HCT116 (cell line): ENCODE results near the gene ENTREP1. TPM values are rescaled to one million over a fixed set of nuclear protein-coding genes. Genes with fewer than 3 reads are reported as not detected.

Experiments used
- ATAC-seq: fragments of 200-7000 bp; cut with Tn5 transposase; 2 replicates; pipeline ENCODE4 v1.9.1; 2020; ENCODE audit warnings: mild to moderate bottlenecking, moderate library complexity
- BruUV-seq: library from RNA; stranded (reverse); fragments of 400-500 nt; replicated peaks from 2 replicates; lab custom pipeline; 2021; lab: Mats Ljungman, UMichigan
- CTCF ChIA-PET: fragments of 300-600 bp; sonication (Branson Sonifier 250); formaldehyde crosslinking; loops from one replicate; lab custom pipeline; 2021; ENCODE audit warnings: antibody characterized with exemption; lab: Charles Lee
- POLR2A ChIA-PET: fragments of 300-600, 350-600 bp; sonication (Branson Sonifier 250); formaldehyde crosslinking; loops from one replicate; lab custom pipeline; 2021; ENCODE audit warnings: antibody characterized with exemption; lab: Charles Lee
- RAD21 ChIA-PET, 2 experiments: fragments of 300-600 bp; sonication (Branson Sonifier 250); formaldehyde crosslinking; loops; one replicate each; lab custom pipeline; 2023; ENCODE audit warnings: low total read pairs in 2 of 2; ENCODE audit not compliant: uncharacterized antibody in 2 of 2, unreplicated experiment in 2 of 2, low non-redundant PET in 1 of 2; lab: Charles Lee
- DNase-seq: peaks from one replicate; pipeline ENCODE4 v3.0.0-alpha.2; 2010; ENCODE audit warnings: low read depth, low spot score
- H2AFZ ChIP-seq: fragments of 200-600 bp; shearing (Covaris generic), sonication (generic); 2 replicates; pipeline ENCODE4 v1.6.1; 2017; ENCODE audit warnings: low read depth, mixed run types, mixed read lengths, antibody characterized with exemption, low read length; ENCODE audit not compliant: poor library complexity, severe bottlenecking
- H3K27ac ChIP-seq: 2 replicates; pipeline ENCODE4 v1.5.1; 2012; ENCODE audit warnings: low read depth, low read length
- H3K27me3 ChIP-seq: fragments of 200-600 bp; sonication (generic); 2 replicates; pipeline ENCODE4 v1.6.1; 2016; ENCODE audit warnings: mixed run types, low read length, mixed read lengths; ENCODE audit not compliant: insufficient read depth
- H3K36me3 ChIP-seq, 2 experiments: fragments of 200-500 bp in 1 of 2; fragments of 200-600 bp in 1 of 2; sonication (Bioruptor generic) in 1 of 2; sonication (generic) in 1 of 2; 2 replicates each; pipeline versions ENCODE4 v1.5.1 to v1.6.1; 2014 to 2016; ENCODE audit warnings: low read length in 2 of 2, inconsistent platforms in 1 of 2, mixed read lengths in 1 of 2, mixed run types in 1 of 2; ENCODE audit not compliant: insufficient read depth in 2 of 2, control insufficient read depth in 1 of 2
- H3K4me1 ChIP-seq, 2 experiments: fragments of 200-600 bp in 1 of 2; sonication (generic) in 1 of 2; 2 replicates each; pipeline versions ENCODE4 v1.5.1 to v1.6.1; 2012 to 2017; ENCODE audit warnings: low read length in 2 of 2, inconsistent platforms in 1 of 2, mild to moderate bottlenecking in 1 of 2, mixed read lengths in 1 of 2, mixed run types in 1 of 2, moderate library complexity in 1 of 2; ENCODE audit not compliant: insufficient read depth in 2 of 2, control insufficient read depth in 1 of 2
- H3K4me2 ChIP-seq: fragments of 200-600 bp; sonication (generic); 2 replicates; pipeline ENCODE4 v1.6.1; 2017; ENCODE audit warnings: mixed run types, low read length, mixed read lengths
- H3K4me3 ChIP-seq, 2 experiments: fragments of 200-600 bp in 1 of 2; sonication (generic) in 1 of 2; replicated peaks in 1 of 2; 2 replicates each; pipeline ENCODE4 v1.5.1; 2011 to 2016; ENCODE audit warnings: low read length in 2 of 2, control low read depth in 1 of 2, low read depth in 1 of 2, mild to moderate bottlenecking in 1 of 2, mixed read lengths in 1 of 2, mixed run types in 1 of 2
- H3K79me2 ChIP-seq: fragments of 200-600 bp; sonication (generic); 2 replicates; pipeline ENCODE4 v1.6.1; 2017; ENCODE audit warnings: mild to moderate bottlenecking, mixed run types, low read length, moderate library complexity, mixed read lengths; ENCODE audit not compliant: insufficient read depth
- H3K9ac ChIP-seq: fragments of 200-600 bp; sonication (generic); 2 replicates; pipeline ENCODE4 v1.6.1; 2016; ENCODE audit warnings: low read length, mixed read lengths
- H3K9me2 ChIP-seq: fragments of 200-600 bp; sonication (generic), shearing (Covaris generic); 2 replicates; pipeline ENCODE4 v1.6.1; 2017; ENCODE audit warnings: mixed run types, mild to moderate bottlenecking, moderate library complexity; ENCODE audit not compliant: insufficient read depth
- H3K9me3 ChIP-seq, 2 experiments: fragments of 200-500 bp in 1 of 2; fragments of 200-600 bp in 1 of 2; sonication (Bioruptor generic) in 1 of 2; sonication (generic) in 1 of 2; 2 replicates each; pipeline ENCODE4 v1.6.1; 2014 to 2017; ENCODE audit warnings: low read length in 2 of 2, mixed read lengths in 2 of 2, inconsistent platforms in 1 of 2, low read depth in 1 of 2, mild to moderate bottlenecking in 1 of 2, mixed run types in 1 of 2, moderate library complexity in 1 of 2; ENCODE audit not compliant: control insufficient read depth in 1 of 2, insufficient read depth in 1 of 2
- H4K20me1 ChIP-seq: fragments of 200-600 bp; sonication (generic), shearing (Covaris generic); 2 replicates; pipeline ENCODE4 v1.6.1; 2017; ENCODE audit warnings: mixed run types, mild to moderate bottlenecking, moderate library complexity; ENCODE audit not compliant: insufficient read depth
- EGR1 ChIP-seq: IDR thresholded peaks from 2 replicates; pipeline ENCODE4 v1.6.1; 2012; ENCODE audit warnings: low read depth
- ELF1 ChIP-seq: IDR thresholded peaks from 2 replicates; pipeline ENCODE4 v1.6.1; 2012; ENCODE audit warnings: low read depth, borderline replicate concordance
- FOSL1 ChIP-seq: IDR thresholded peaks from 2 replicates; pipeline ENCODE4 v1.6.1; 2012; ENCODE audit warnings: low read depth
- MAX ChIP-seq: IDR thresholded peaks from 2 replicates; pipeline ENCODE4 v1.6.1; 2012
- POLR2A ChIP-seq: IDR thresholded peaks from 2 replicates; pipeline ENCODE4 v1.7.0; 2011; ENCODE audit warnings: borderline replicate concordance; ENCODE audit not compliant: insufficient read depth, insufficient read length; ENCODE audit errors: extremely low read depth
- POLR2AphosphoS5 ChIP-seq: IDR thresholded peaks from 2 replicates; pipeline ENCODE4 v1.6.1; 2011; ENCODE audit warnings: mild to moderate bottlenecking, low read depth, low read length, moderate library complexity
- SIN3A ChIP-seq: IDR thresholded peaks from 2 replicates; pipeline ENCODE4 v1.6.1; 2012; ENCODE audit warnings: low read depth
- YY1 ChIP-seq: IDR thresholded peaks from 2 replicates; pipeline ENCODE4 v1.6.1; 2011; ENCODE audit warnings: low read length, low read depth, moderate library complexity, mild to moderate bottlenecking; ENCODE audit not compliant: insufficient replicate concordance; ENCODE audit errors: extremely low read depth
- intact Hi-C: fragments of 100-400 bp; cut with micrococcal nuclease; formaldehyde crosslinking; loops from 2 replicates; pipeline ENCODE4 v1.10.0; 2022
- total RNA-seq: library from RNA; stranded (reverse); gene quantifications from one replicate; pipeline ENCODE4 v1.2.1, GENCODE V29; 2021; ENCODE audit not compliant: unreplicated experiment
- TF ChIP-seq, protein P1 (sequence below): IDR thresholded peaks from 2 replicates; pipeline ENCODE4 v1.6.1; 2012; ENCODE audit warnings: low read depth

ENTREP1 gene
- total RNA-seq, 1 experiment from 2014 or later = 1.1 TPM

DNA sequence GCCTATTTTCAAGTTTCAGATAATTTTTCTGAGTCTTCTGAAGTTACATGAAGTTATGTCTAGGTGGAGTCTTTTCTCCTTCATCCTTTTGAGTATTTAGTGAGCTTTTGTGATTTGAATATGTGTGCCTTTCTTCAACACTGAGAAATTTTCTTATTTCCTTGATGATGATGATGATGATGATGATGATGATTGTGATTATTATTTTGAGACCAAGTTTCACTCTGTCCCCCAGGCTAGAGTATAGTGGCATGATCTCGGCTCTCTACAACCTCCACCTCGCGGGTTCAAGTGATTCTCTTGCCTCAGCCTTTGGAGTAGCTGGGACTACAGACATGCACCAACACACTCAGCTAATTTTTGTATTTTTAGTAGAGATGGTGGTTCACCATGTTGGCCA is 26.2 kb downstream of the ENTREP1 start:
- no peaks in the 10 kb centered on the region for H3K79me2 ChIP-seq
- no peak overlapping the region for H2AFZ ChIP-seq
- ATAC-seq (no peak), DNase-seq (no peak)
- no peak overlapping the region for H3K4me3 ChIP-seq
- H3K9me3 ChIP-seq = no peaks in the 10 kb centered on the region
- ChIA-PET CTCF (no interaction called here), POLR2A (no interaction called here)
- BruUV-seq = no TSS peak
- H3K9me2 ChIP-seq = no peaks in the 10 kb centered on the region
- H3K9ac ChIP-seq = no peak overlapping the region
- no peaks in the 10 kb centered on the region for H3K4me1 ChIP-seq
- H4K20me1 ChIP-seq = no peaks in the 10 kb centered on the region
- no peak overlapping the region for H3K27ac ChIP-seq
- H3K27me3 ChIP-seq = no peaks in the 10 kb centered on the region
- no peaks in the 10 kb centered on the region for H3K36me3 ChIP-seq
- TF ChIP-seq EGR1 (no peak), SIN3A (no peak), MAX (no peak), POLR2AphosphoS5 (no peak), ELF1 (no peak)
- TF ChIP-seq, protein P1, sequence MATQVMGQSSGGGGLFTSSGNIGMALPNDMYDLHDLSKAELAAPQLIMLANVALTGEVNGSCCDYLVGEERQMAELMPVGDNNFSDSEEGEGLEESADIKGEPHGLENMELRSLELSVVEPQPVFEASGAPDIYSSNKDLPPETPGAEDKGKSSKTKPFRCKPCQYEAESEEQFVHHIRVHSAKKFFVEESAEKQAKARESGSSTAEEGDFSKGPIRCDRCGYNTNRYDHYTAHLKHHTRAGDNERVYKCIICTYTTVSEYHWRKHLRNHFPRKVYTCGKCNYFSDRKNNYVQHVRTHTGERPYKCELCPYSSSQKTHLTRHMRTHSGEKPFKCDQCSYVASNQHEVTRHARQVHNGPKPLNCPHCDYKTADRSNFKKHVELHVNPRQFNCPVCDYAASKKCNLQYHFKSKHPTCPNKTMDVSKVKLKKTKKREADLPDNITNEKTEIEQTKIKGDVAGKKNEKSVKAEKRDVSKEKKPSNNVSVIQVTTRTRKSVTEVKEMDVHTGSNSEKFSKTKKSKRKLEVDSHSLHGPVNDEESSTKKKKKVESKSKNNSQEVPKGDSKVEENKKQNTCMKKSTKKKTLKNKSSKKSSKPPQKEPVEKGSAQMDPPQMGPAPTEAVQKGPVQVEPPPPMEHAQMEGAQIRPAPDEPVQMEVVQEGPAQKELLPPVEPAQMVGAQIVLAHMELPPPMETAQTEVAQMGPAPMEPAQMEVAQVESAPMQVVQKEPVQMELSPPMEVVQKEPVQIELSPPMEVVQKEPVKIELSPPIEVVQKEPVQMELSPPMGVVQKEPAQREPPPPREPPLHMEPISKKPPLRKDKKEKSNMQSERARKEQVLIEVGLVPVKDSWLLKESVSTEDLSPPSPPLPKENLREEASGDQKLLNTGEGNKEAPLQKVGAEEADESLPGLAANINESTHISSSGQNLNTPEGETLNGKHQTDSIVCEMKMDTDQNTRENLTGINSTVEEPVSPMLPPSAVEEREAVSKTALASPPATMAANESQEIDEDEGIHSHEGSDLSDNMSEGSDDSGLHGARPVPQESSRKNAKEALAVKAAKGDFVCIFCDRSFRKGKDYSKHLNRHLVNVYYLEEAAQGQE = no peak
- TF ChIP-seq, all 23 proteins: peak for 0
- RAD21 ChIA-PET = no interaction called here
- intact Hi-C loops = no loop called here
- no peak overlapping the region for H3K4me2 ChIP-seq

GRCh38 chr9:69355232-69355631 is 30.2 kb downstream of the ENTREP1 start:
- H3K36me3 ChIP-seq = no peaks in the 10 kb centered on the region
- no peak overlapping the region for H3K9ac ChIP-seq
- TF ChIP-seq ELF1 (no peak), FOSL1 (no peak), YY1 (no peak), POLR2A (no peak)
- H3K4me2 ChIP-seq = no peak overlapping the region
- H3K27me3 ChIP-seq = no peaks in the 10 kb centered on the region
- no peak overlapping the region for H3K4me3 ChIP-seq
- no peaks in the 10 kb centered on the region for H4K20me1 ChIP-seq
- H3K9me2 ChIP-seq = no peaks in the 10 kb centered on the region
- no peaks in the 10 kb centered on the region for H3K4me1 ChIP-seq
- ChIA-PET POLR2A (no interaction called here), RAD21 (no interaction called here), CTCF (no interaction called here)
- DNase-seq = no peak
- no peaks in the 10 kb centered on the region for H3K9me3 ChIP-seq
- no peaks in the 10 kb centered on the region for H3K79me2 ChIP-seq
- intact Hi-C loops = no loop called here
- H2AFZ ChIP-seq = no peak overlapping the region
- BruUV-seq = no TSS peak
- no peak overlapping the region for H3K27ac ChIP-seq
- no peak for ATAC-seq
